CD4-positive, alpha-beta T cell treated with Interleukin-1 beta for 1 hour (primary cell): ENCODE measurements around the gene GNAT2.
"Not testable (repeated sequence)": the region's sequence is repeated elsewhere in the genome, so short reads cannot be mapped to it uniquely, and the experiment has no call there.

Source experiments
- DNase-seq, 2 donors: peaks; one replicate each; pipeline ENCODE4 v3.0.0-alpha.2; 2020 to 2022

GNAT2 gene

GRCh38 chr1:109619576-109620400 lies at the start of gene GNAT2, which contains the start of gene AMPD2:
Gene GNAT2 (minus strand): TSS chr1:109619616. CDS start chr1:109612870, 6,746 bp downstream.
Gene AMPD2 (plus strand): TSS chr1:109619837. CDS start chr1:109621176, 1,339 bp downstream.
- DNase-seq = peak; percentile 87 to 88

GRCh38 chr1:109668123-109668775 lies 48.8 kb upstream of the GNAT2 start:
- DNase-seq = no peak

- DNase-seq = peak; percentile 74 to 78
Measured at GRCh38 chr1:109667452-109668122, 48.2 kb upstream of the GNAT2 start, which contains the start of gene GSTM2. Gene GSTM2 (plus strand): TSS chr1:109668057. CDS start chr1:109668116, 59 bp downstream.

- DNase-seq = no peak
Measured at GRCh38 chr1:109664671-109665070, 45.3 kb upstream of the GNAT2 start.

- DNase-seq = no peak
Measured at GRCh38 chr1:109661391-109661790, 42.0 kb upstream of the GNAT2 start.

GRCh38 chr1:109660691-109661026 lies 41.2 kb upstream of the GNAT2 start:
- DNase-seq = not testable (repeated sequence)

GRCh38 chr1:109659997-109660690 lies 40.7 kb upstream of the GNAT2 start:
- no peak for DNase-seq

GRCh38 chr1:109659145-109659544 lies 39.7 kb upstream of the GNAT2 start:
- no peak for DNase-seq

- no peak for DNase-seq
Measured at GRCh38 chr1:109658533-109659042, 39.2 kb upstream of the GNAT2 start.

GRCh38 chr1:109657970-109658369 lies 38.6 kb upstream of the GNAT2 start:
- DNase-seq = no peak

GRCh38 chr1:109657395-109657794 lies 38.0 kb upstream of the GNAT2 start:
- DNase-seq = no peak

GRCh38 chr1:109655615-109656519 lies 36.5 kb upstream of the GNAT2 start, which contains the start of gene GSTM4:
Gene GSTM4 (plus strand): TSS chr1:109656099. CDS start chr1:109656390, 291 bp downstream.
- DNase-seq = peak; percentile 62 to 72

GRCh38 chr1:109654519-109654918 lies 35.1 kb upstream of the GNAT2 start:
- no peak for DNase-seq

GRCh38 chr1:109653306-109653705 lies 33.9 kb upstream of the GNAT2 start:
- DNase-seq = no peak

- DNase-seq = no peak
Measured at GRCh38 chr1:109652402-109652801, 33.0 kb upstream of the GNAT2 start.

- no peak for DNase-seq
Measured at GRCh38 chr1:109650609-109651008, 31.2 kb upstream of the GNAT2 start.

- no peak for DNase-seq
Measured at GRCh38 chr1:109649491-109649914, 30.1 kb upstream of the GNAT2 start.

GRCh38 chr1:109644670-109645069 lies 25.3 kb upstream of the GNAT2 start:
- DNase-seq = no peak

- peak; percentile 82 to 84 for DNase-seq
Measured at GRCh38 chr1:109643385-109644230, 24.2 kb upstream of the GNAT2 start.

GRCh38 chr1:109642626-109643025 lies 23.2 kb upstream of the GNAT2 start:
- DNase-seq = no peak
